Panc1 (cell line): ENCODE data around the gene VPS29.

Experiments used
- SIN3A ChIP-seq: IDR thresholded peaks from 2 replicates; pipeline ENCODE4 v1.6.1; 2012; ENCODE audit warnings: low read depth, mild to moderate bottlenecking, low read length, moderate library complexity, borderline replicate concordance; ENCODE audit not compliant: insufficient read depth
- TF ChIP-seq, protein P1 (sequence below): fragments of 450-650 bp; IDR thresholded peaks from 2 replicates; pipeline ENCODE4 v1.5.1; 2017; ENCODE audit warnings: mild to moderate bottlenecking

GRCh38 chr12:110548678-110549077 lies 46.8 kb upstream of the VPS29 start:
- TF ChIP-seq, protein P1, sequence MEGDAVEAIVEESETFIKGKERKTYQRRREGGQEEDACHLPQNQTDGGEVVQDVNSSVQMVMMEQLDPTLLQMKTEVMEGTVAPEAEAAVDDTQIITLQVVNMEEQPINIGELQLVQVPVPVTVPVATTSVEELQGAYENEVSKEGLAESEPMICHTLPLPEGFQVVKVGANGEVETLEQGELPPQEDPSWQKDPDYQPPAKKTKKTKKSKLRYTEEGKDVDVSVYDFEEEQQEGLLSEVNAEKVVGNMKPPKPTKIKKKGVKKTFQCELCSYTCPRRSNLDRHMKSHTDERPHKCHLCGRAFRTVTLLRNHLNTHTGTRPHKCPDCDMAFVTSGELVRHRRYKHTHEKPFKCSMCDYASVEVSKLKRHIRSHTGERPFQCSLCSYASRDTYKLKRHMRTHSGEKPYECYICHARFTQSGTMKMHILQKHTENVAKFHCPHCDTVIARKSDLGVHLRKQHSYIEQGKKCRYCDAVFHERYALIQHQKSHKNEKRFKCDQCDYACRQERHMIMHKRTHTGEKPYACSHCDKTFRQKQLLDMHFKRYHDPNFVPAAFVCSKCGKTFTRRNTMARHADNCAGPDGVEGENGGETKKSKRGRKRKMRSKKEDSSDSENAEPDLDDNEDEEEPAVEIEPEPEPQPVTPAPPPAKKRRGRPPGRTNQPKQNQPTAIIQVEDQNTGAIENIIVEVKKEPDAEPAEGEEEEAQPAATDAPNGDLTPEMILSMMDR = no peak
- no peak for TF ChIP-seq SIN3A
